K562 (cell line): ENCODE results near the gene FAM72A. TPM values are rescaled to one million over a fixed set of nuclear protein-coding genes. Genes with fewer than 3 reads are reported as not detected.
"Not testable (repeated sequence)": the region's sequence is repeated elsewhere in the genome, so short reads cannot be mapped to it uniquely, and the experiment has no call there.

Experiments used
- ATAC-seq: fragments of 200-7000 bp; cut with Tn5 transposase; 3 replicates; pipeline ENCODE4 v1.9.1; 2020; ENCODE audit warnings: moderate library complexity
- BruUV-seq: library from RNA; stranded (reverse); fragments of 400-500 nt; replicated peaks from 2 replicates; lab custom pipeline; 2021; lab: Mats Ljungman, UMichigan
- CTCF ChIA-PET: fragments of 300-600 bp; formaldehyde crosslinking; extraction: SDS; loops from one replicate; lab custom pipeline; 2021; ENCODE audit warnings: low intra/inter-chr PET ratio; lab: Yijun Ruan, JAX
- POLR2A ChIA-PET: fragments of 300-600, 350-650 bp; sonication (Branson Sonifier 250); formaldehyde crosslinking; extraction: SDS; loops from one replicate; lab custom pipeline; 2021; ENCODE audit warnings: antibody characterized with exemption, inconsistent platforms; lab: Yijun Ruan, JAX
- DNase-seq, 4 experiments: peaks; one replicate each; pipeline versions ENCODE4 v3.0.0 to v3.0.0-alpha.2; 2011 to 2018; ENCODE audit warnings: low spot score in 3 of 4, mixed read lengths in 3 of 4; ENCODE audit errors: extremely low read depth in 1 of 4
- FAIRE-seq: peaks from 2 replicates; lab custom pipeline; 2011; peaks lifted over from hg19 to GRCh38; lab: Jason Lieb, UNC
- H2AFZ ChIP-seq: 2 replicates; pipeline ENCODE4 v1.6.0; 2011; ENCODE audit warnings: low read depth, low read length, control low read depth, inconsistent platforms
- H3K27ac ChIP-seq: fragments of 200-600 bp; 3 replicates; pipeline ENCODE4 v1.8.0; 2011; ENCODE audit warnings: low read depth, mild to moderate bottlenecking, control low read depth, inconsistent platforms, low read length, moderate library complexity, mixed read lengths; ENCODE audit errors: extremely low read depth
- H3K27me3 ChIP-seq, 2 experiments: fragments of 300-600 bp in 1 of 2; 2 replicates in 1 of 2; 3 replicates in 1 of 2; pipeline versions ENCODE4 v1.6.0 to v1.8.0; 2011; ENCODE audit warnings: inconsistent platforms in 2 of 2, low read length in 2 of 2, mild to moderate bottlenecking in 1 of 2, mixed read lengths in 1 of 2, moderate library complexity in 1 of 2; ENCODE audit not compliant: control insufficient read depth in 2 of 2, insufficient read depth in 2 of 2
- H3K36me3 ChIP-seq: fragments of 300-600 bp; 3 replicates; pipeline ENCODE4 v1.8.0; 2011; ENCODE audit warnings: mild to moderate bottlenecking, low read length, inconsistent platforms; ENCODE audit not compliant: control insufficient read depth, insufficient read depth
- H3K4me1 ChIP-seq, 2 experiments: fragments of 200-600 bp in 1 of 2; replicated peaks in 1 of 2; 2 replicates in 1 of 2; 3 replicates in 1 of 2; pipeline versions ENCODE4 v1.5.1 to v1.8.0; 2011; ENCODE audit warnings: inconsistent platforms in 2 of 2, low read length in 2 of 2, mild to moderate bottlenecking in 1 of 2, mixed read lengths in 1 of 2, moderate library complexity in 1 of 2; ENCODE audit not compliant: control insufficient read depth in 2 of 2, insufficient read depth in 2 of 2
- H3K4me2 ChIP-seq: 2 replicates; pipeline ENCODE4 v1.6.1; 2011; ENCODE audit warnings: low read length, control low read depth, inconsistent platforms, mixed read lengths; ENCODE audit not compliant: insufficient read depth
- H3K4me3 ChIP-seq: fragments of 200-600 bp; sonication (generic), shearing (Covaris generic); 2 replicates; pipeline ENCODE4 v1.5.1; 2016; ENCODE audit warnings: control low read depth, inconsistent platforms
- H3K79me2 ChIP-seq: fragments of 200-600 bp; 3 replicates; pipeline ENCODE4 v1.8.0; 2011; ENCODE audit warnings: low read length, inconsistent platforms; ENCODE audit not compliant: control insufficient read depth, insufficient read depth
- H3K9ac ChIP-seq, 2 experiments: 2 replicates each; pipeline versions ENCODE4 v1.6.0 to v1.6.1; 2011; ENCODE audit warnings: low read depth in 2 of 2, low read length in 2 of 2, control low read depth in 1 of 2, inconsistent platforms in 1 of 2, mild to moderate bottlenecking in 1 of 2, mixed read lengths in 1 of 2; ENCODE audit not compliant: insufficient read depth in 1 of 2
- H3K9me1 ChIP-seq: one replicate; pipeline ENCODE4 v1.6.0; 2011; ENCODE audit warnings: inconsistent platforms, mild to moderate bottlenecking, low read length, moderate library complexity; ENCODE audit not compliant: control insufficient read depth, insufficient read depth
- H3K9me3 ChIP-seq: replicated peaks from 2 replicates; pipeline ENCODE4 v1.5.1; 2011; ENCODE audit warnings: low read depth, low read length, inconsistent platforms; ENCODE audit not compliant: control insufficient read depth, insufficient read depth
- H4K20me1 ChIP-seq: replicated peaks from 2 replicates; pipeline ENCODE4 v1.6.1; 2011; ENCODE audit warnings: low read length, inconsistent platforms, mixed read lengths; ENCODE audit not compliant: control insufficient read depth, insufficient read depth
- WGBS: fragments of 100-300 bp; shearing (Covaris generic); methylation state at CpG from one replicate; pipeline ENCODE4 v1.1.6; 2016; ENCODE audit warnings: low coverage, mixed read lengths; ENCODE audit not compliant: insufficient coverage; ENCODE audit errors: missing lambda C conversion rate; 5-methylcytosine and 5-hydroxymethylcytosine counted together
- in situ Hi-C: fragments of 300-500 bp; cut with MboI; formaldehyde crosslinking; loops from 4 replicates; pipeline ENCODE4 v1.15.0; 2018; ENCODE audit warnings: inconsistent platforms, mixed read lengths
- intact Hi-C: fragments of 100-400 bp; cut with micrococcal nuclease; formaldehyde crosslinking; loops from 2 replicates; pipeline ENCODE4 v1.14.2; 2022
- polyA plus RNA-seq, 8 experiments: library from polyadenylated mRNA; depleted of rRNA in 4 of 8; stranded (reverse) in 5 of 8; unstranded in 3 of 8; fragments of >200 nt; fragmentation: Nextera tagmentation in 2 of 8; fragmentation: Illumina TruSeq in 1 of 8; extraction: Ambion mirVana in 2 of 8; extraction: Trizol in 1 of 8; gene quantifications; 2 replicates each; pipeline versions ENCODE4 v1.2.1 to v1.2.3, GENCODE V29; 2011 to 2014; ENCODE audit warnings: inconsistent platforms in 1 of 8, missing spikeins in 1 of 8
- total RNA-seq, 7 experiments: library from RNA; depleted of rRNA in 6 of 7; stranded (reverse); fragments of >200 nt in 6 of 7; fragmentation: Illumina TruSeq in 2 of 7; extraction: Trizol in 2 of 7; gene quantifications; 2 replicates each; pipeline versions ENCODE4 v1.2.1 to v1.2.3, GENCODE V29; 2011 to 2021; ENCODE audit warnings: low replicate concordance in 1 of 7

FAM72A gene
- total and polyA plus RNA-seq, 9 of the 15 experiments (the other 6 are each of a cell fraction or from before 2014, with no cell fraction given) = 12.3 to 58.3 (median 33.5) TPM

GRCh38 chr1:206225386-206225785 lies 22.7 kb upstream of the FAM72A start:
- H3K27ac ChIP-seq, H2AFZ ChIP-seq, H3K27me3 ChIP-seq, H3K4me3 ChIP-seq, H3K9me3 ChIP-seq, H3K79me2 ChIP-seq, ATAC-seq, H3K4me1 ChIP-seq, DNase-seq, CTCF ChIA-PET, FAIRE-seq, H3K9me1 ChIP-seq, intact Hi-C loops, H3K4me2 ChIP-seq, POLR2A ChIA-PET, H4K20me1 ChIP-seq, BruUV-seq, H3K36me3 ChIP-seq, H3K9ac ChIP-seq, in situ Hi-C loops: not testable (repeated sequence)
- WGBS = 64% methylated on average over 4 of the region's 4 CpGs

- CTCF ChIA-PET, FAIRE-seq, H3K27me3 ChIP-seq, H3K4me1 ChIP-seq, H3K4me3 ChIP-seq, H3K9me3 ChIP-seq, POLR2A ChIA-PET, H3K79me2 ChIP-seq, in situ Hi-C loops, H4K20me1 ChIP-seq, H3K4me2 ChIP-seq, H3K9ac ChIP-seq, H2AFZ ChIP-seq, BruUV-seq, intact Hi-C loops, H3K27ac ChIP-seq, DNase-seq, H3K36me3 ChIP-seq, H3K9me1 ChIP-seq: not testable (repeated sequence)
- ATAC-seq = peak; percentile 69
- 32% methylated on average over 2 of the region's 6 CpGs for WGBS
Measured at GRCh38 chr1:206224190-206224776, 21.6 kb upstream of the FAM72A start.

- POLR2A ChIA-PET, CTCF ChIA-PET, H3K36me3 ChIP-seq, H3K4me1 ChIP-seq, H3K9ac ChIP-seq, DNase-seq, H3K9me3 ChIP-seq, H3K4me3 ChIP-seq, intact Hi-C loops, in situ Hi-C loops, BruUV-seq, H3K79me2 ChIP-seq, H3K27ac ChIP-seq, H3K27me3 ChIP-seq, ATAC-seq, H2AFZ ChIP-seq, H4K20me1 ChIP-seq, FAIRE-seq, H3K4me2 ChIP-seq, H3K9me1 ChIP-seq: not testable (repeated sequence)
- WGBS = no CpG with 5 or more reads among the region's 4 CpGs
Measured at GRCh38 chr1:206221585-206221984, 18.9 kb upstream of the FAM72A start.
